Measurements from ENCODE around the gene HNRNPU.

HNRNPU gene

GRCh38 chr1:244858357-244858756 is 6.0 kb downstream of the HNRNPU start:
- Histone ChIP-seq H3K36me3 (ENCODE audit: insufficient read depth, low read length) (peaks cover 91% of the 10 kb centered on the region), H3K4me3 (ENCODE audit: low read length) (no peak overlapping the region), H3K9me3 (ENCODE audit: low read length) (no peaks in the 10 kb centered on the region), H3K4me1 (ENCODE audit: insufficient read depth, low read length) (peaks cover 28% of the 10 kb centered on the region), H2AFZ (ENCODE audit: low read depth, low read length) (no peak overlapping the region), H3K27me3 (ENCODE audit: insufficient read depth, low read length) (no peaks in the 10 kb centered on the region)

- Histone ChIP-seq H3K9me3 (ENCODE audit: low read length) (no peaks in the 10 kb centered on the region), H3K27me3 (ENCODE audit: insufficient read depth, low read length) (no peaks in the 10 kb centered on the region), H2AFZ (ENCODE audit: low read depth, low read length) (no peak overlapping the region), H3K4me3 (ENCODE audit: low read length) (no peak overlapping the region), H3K4me1 (ENCODE audit: insufficient read depth, low read length) (peaks cover 28% of the 10 kb centered on the region), H3K36me3 (ENCODE audit: insufficient read depth, low read length) (peaks cover 97% of the 10 kb centered on the region)
Measured at GRCh38 chr1:244857761-244858160, 6.6 kb downstream of the HNRNPU start.

- no peak overlapping the region for H3K4me3 ChIP-seq (ENCODE audit: low read length)
- no peaks in the 10 kb centered on the region for H3K9me3 ChIP-seq (ENCODE audit: low read length)
- H3K4me1 ChIP-seq (ENCODE audit: insufficient read depth, low read length) = peaks cover 10% of the 10 kb centered on the region
- H3K36me3 ChIP-seq (ENCODE audit: insufficient read depth, low read length) = peaks cover 99% of the 10 kb centered on the region
- H3K27me3 ChIP-seq (ENCODE audit: insufficient read depth, low read length) = no peaks in the 10 kb centered on the region
- no peak overlapping the region for H2AFZ ChIP-seq (ENCODE audit: low read depth, low read length)
Measured at GRCh38 chr1:244854865-244855578, 9.3 kb downstream of the HNRNPU start.

- H3K27me3 ChIP-seq (ENCODE audit: insufficient read depth, low read length) = no peaks in the 10 kb centered on the region
- H3K36me3 ChIP-seq (ENCODE audit: insufficient read depth, low read length) = peaks cover 98% of the 10 kb centered on the region
Measured at GRCh38 chr1:244854166-244854565, 10.2 kb downstream of the HNRNPU start.

GRCh38 chr1:244852694-244853093 is 11.6 kb downstream of the HNRNPU start:
- Histone ChIP-seq H3K4me1 (ENCODE audit: insufficient read depth, low read length) (peaks cover 2% of the 10 kb centered on the region), H3K27me3 (ENCODE audit: insufficient read depth, low read length) (no peaks in the 10 kb centered on the region), H3K9me3 (ENCODE audit: low read length) (no peaks in the 10 kb centered on the region), H3K36me3 (ENCODE audit: insufficient read depth, low read length) (peaks cover 98% of the 10 kb centered on the region), H2AFZ (ENCODE audit: low read depth, low read length) (no peak overlapping the region), H3K4me3 (ENCODE audit: low read length) (no peak overlapping the region)

More at GRCh38 chr1:244854166-244854565, 10.2 kb downstream of the HNRNPU start:
- no peak overlapping the region for H2AFZ ChIP-seq (ENCODE audit: low read depth, low read length)
- H3K4me3 ChIP-seq (ENCODE audit: low read length) = no peak overlapping the region
- peaks cover 4% of the 10 kb centered on the region for H3K4me1 ChIP-seq (ENCODE audit: insufficient read depth, low read length)
- no peaks in the 10 kb centered on the region for H3K9me3 ChIP-seq (ENCODE audit: low read length)

GRCh38 chr1:244851546-244852231 is 12.7 kb downstream of the HNRNPU start:
- Histone ChIP-seq H3K4me3 (ENCODE audit: low read length) (no peak overlapping the region), H3K36me3 (ENCODE audit: insufficient read depth, low read length) (peaks cover 98% of the 10 kb centered on the region), H2AFZ (ENCODE audit: low read depth, low read length) (no peak overlapping the region), H3K9me3 (ENCODE audit: low read length) (no peaks in the 10 kb centered on the region), H3K4me1 (ENCODE audit: insufficient read depth, low read length) (peaks cover 2% of the 10 kb centered on the region), H3K27me3 (ENCODE audit: insufficient read depth, low read length) (no peaks in the 10 kb centered on the region)

- Histone ChIP-seq H3K27me3 (ENCODE audit: insufficient read depth, low read length) (no peaks in the 10 kb centered on the region), H3K9me3 (ENCODE audit: low read length) (no peaks in the 10 kb centered on the region), H2AFZ (ENCODE audit: low read depth, low read length) (no peak overlapping the region), H3K4me3 (ENCODE audit: low read length) (no peak overlapping the region), H3K36me3 (ENCODE audit: insufficient read depth, low read length) (peaks cover 98% of the 10 kb centered on the region), H3K4me1 (ENCODE audit: insufficient read depth, low read length) (peaks cover 2% of the 10 kb centered on the region)
Measured at GRCh38 chr1:244850896-244851295, 13.4 kb downstream of the HNRNPU start.

- Histone ChIP-seq H3K4me3 (ENCODE audit: low read length) (no peak overlapping the region), H2AFZ (ENCODE audit: low read depth, low read length) (no peak overlapping the region), H3K27me3 (ENCODE audit: insufficient read depth, low read length) (no peaks in the 10 kb centered on the region), H3K4me1 (ENCODE audit: insufficient read depth, low read length) (no peaks in the 10 kb centered on the region), H3K9me3 (ENCODE audit: low read length) (no peaks in the 10 kb centered on the region), H3K36me3 (ENCODE audit: insufficient read depth, low read length) (peaks cover 97% of the 10 kb centered on the region)
Measured at GRCh38 chr1:244850099-244850852, 14.1 kb downstream of the HNRNPU start.

- no peak overlapping the region for H2AFZ ChIP-seq (ENCODE audit: low read depth, low read length)
- no peaks in the 10 kb centered on the region for H3K4me1 ChIP-seq (ENCODE audit: insufficient read depth, low read length)
- H3K4me3 ChIP-seq (ENCODE audit: low read length) = no peak overlapping the region
- no peaks in the 10 kb centered on the region for H3K9me3 ChIP-seq (ENCODE audit: low read length)
- peaks cover 97% of the 10 kb centered on the region for H3K36me3 ChIP-seq (ENCODE audit: insufficient read depth, low read length)
- H3K27me3 ChIP-seq (ENCODE audit: insufficient read depth, low read length) = no peaks in the 10 kb centered on the region
Measured at GRCh38 chr1:244849189-244849866, 15.0 kb downstream of the HNRNPU start.

- H3K27me3 ChIP-seq (ENCODE audit: insufficient read depth, low read length) = no peaks in the 10 kb centered on the region
- H3K4me3 ChIP-seq (ENCODE audit: low read length) = no peak overlapping the region
- H3K4me1 ChIP-seq (ENCODE audit: insufficient read depth, low read length) = no peaks in the 10 kb centered on the region
- peaks cover 95% of the 10 kb centered on the region for H3K36me3 ChIP-seq (ENCODE audit: insufficient read depth, low read length)
- H3K9me3 ChIP-seq (ENCODE audit: low read length) = no peaks in the 10 kb centered on the region
- no peak overlapping the region for H2AFZ ChIP-seq (ENCODE audit: low read depth, low read length)
Measured at GRCh38 chr1:244846653-244847052, 17.7 kb downstream of the HNRNPU start.

- H3K27me3 ChIP-seq (ENCODE audit: insufficient read depth, low read length) = no peaks in the 10 kb centered on the region
- no peak overlapping the region for H2AFZ ChIP-seq (ENCODE audit: low read depth, low read length)
- H3K36me3 ChIP-seq (ENCODE audit: insufficient read depth, low read length) = peaks cover 96% of the 10 kb centered on the region
- H3K4me3 ChIP-seq (ENCODE audit: low read length) = no peak overlapping the region
- H3K4me1 ChIP-seq (ENCODE audit: insufficient read depth, low read length) = no peaks in the 10 kb centered on the region
- no peaks in the 10 kb centered on the region for H3K9me3 ChIP-seq (ENCODE audit: low read length)
Measured at GRCh38 chr1:244844155-244845121, 19.9 kb downstream of the HNRNPU start.
